Measurements from ENCODE around the gene GALNT8.

Gene GALNT8

GRCh38 chr12:4701395-4702190, 18.6 kb upstream of the GALNT8 start:
- DNase-seq (ENCODE audit: extremely low read depth, low read depth) = no peak
- no peak for TF ChIP-seq CTCF (IDR thresholded peaks at IDR 0.05; ENCODE audit: low read depth, low read length)

- TF ChIP-seq CTCF (IDR thresholded peaks at IDR 0.05; ENCODE audit: low read depth, low read length) = no peak
- DNase-seq (ENCODE audit: extremely low read depth, low read depth) = no peak
Observed at GRCh38 chr12:4703676-4704075, 16.5 kb upstream of the GALNT8 start.

- no peak for TF ChIP-seq CTCF (IDR thresholded peaks at IDR 0.05; ENCODE audit: low read depth, low read length)
- DNase-seq (ENCODE audit: extremely low read depth, low read depth) = no peak
Observed at GRCh38 chr12:4705824-4706223, 14.4 kb upstream of the GALNT8 start.

GRCh38 chr12:4707306-4707705, 12.9 kb upstream of the GALNT8 start:
- no peak for TF ChIP-seq CTCF (IDR thresholded peaks at IDR 0.05; ENCODE audit: low read depth, low read length)

GRCh38 chr12:4710113-4710512, 10.1 kb upstream of the GALNT8 start:
- TF ChIP-seq CTCF (IDR thresholded peaks at IDR 0.05; ENCODE audit: low read depth, low read length) = no peak
- DNase-seq (ENCODE audit: extremely low read depth, low read depth) = no peak

More at GRCh38 chr12:4707306-4707705, 12.9 kb upstream of the GALNT8 start:
- DNase-seq (ENCODE audit: extremely low read depth, low read depth) = no peak

GRCh38 chr12:4714879-4715278, 5.3 kb upstream of the GALNT8 start:
- no peak for DNase-seq (ENCODE audit: extremely low read depth, low read depth)
- TF ChIP-seq CTCF (IDR thresholded peaks at IDR 0.05; ENCODE audit: low read depth, low read length) = no peak

- DNase-seq (ENCODE audit: extremely low read depth, low read depth) = no peak
- TF ChIP-seq CTCF (IDR thresholded peaks at IDR 0.05; ENCODE audit: low read depth, low read length) = no peak
Observed at GRCh38 chr12:4717806-4718205, 2.4 kb upstream of the GALNT8 start.

Data from AG09319 (cell line).